Caco-2 (cell line): ENCODE results near the gene RIMS1. TPM values are rescaled to one million over a fixed set of nuclear protein-coding genes. Genes with fewer than 3 reads are reported as not detected.

Experiments
- BruUV-seq: library from RNA; stranded (reverse); fragments of 400-500 nt; replicated peaks from 2 replicates; lab custom pipeline; 2021; lab: Mats Ljungman, UMichigan
- CTCF ChIA-PET: fragments of 300-600 bp; sonication (Branson Sonifier 250); formaldehyde crosslinking; loops from one replicate; lab custom pipeline; 2022; ENCODE audit warnings: antibody characterized with exemption; lab: Charles Lee
- POLR2A ChIA-PET: fragments of 300-600 bp; sonication (Branson Sonifier 250); formaldehyde crosslinking; loops from one replicate; lab custom pipeline; 2022; ENCODE audit warnings: antibody characterized with exemption; lab: Charles Lee
- DNase-seq, 2 experiments: peaks; one replicate each; pipeline versions ENCODE4 v3.0.0 to v3.0.0-alpha.2; 2020 to 2022
- H3K27me3 ChIP-seq: replicated peaks from 2 replicates; pipeline ENCODE4 v1.6.0; 2011; ENCODE audit warnings: low read length; ENCODE audit not compliant: control insufficient read depth, insufficient read depth
- H3K36me3 ChIP-seq: 2 replicates; pipeline ENCODE4 v1.5.1; 2011; ENCODE audit warnings: low read length; ENCODE audit not compliant: control insufficient read depth, insufficient read depth
- H3K4me1 ChIP-seq: fragments of 250-450 bp; sonication (Bioruptor Pico); 2 replicates; pipeline ENCODE4 v1.5.1; 2020; ENCODE audit warnings: mild to moderate bottlenecking
- H3K4me3 ChIP-seq: 2 replicates; pipeline ENCODE4 v1.5.1; 2011; ENCODE audit warnings: low read depth, mild to moderate bottlenecking, control low read depth, low read length
- H3K9me3 ChIP-seq: fragments of 250-450 bp; sonication (Bioruptor Pico); 2 replicates; pipeline ENCODE4 v1.5.1; 2020; ENCODE audit warnings: mild to moderate bottlenecking, moderate library complexity
- H3K27ac Mint-ChIP-seq: one replicate; pipeline ENCODE4 v1.8.0; 2022; ENCODE audit warnings: mixed read lengths; ENCODE audit not compliant: unreplicated experiment
- H3K27me3 Mint-ChIP-seq: one replicate; pipeline ENCODE4 v1.8.0; 2022; ENCODE audit warnings: mixed read lengths; ENCODE audit not compliant: insufficient read depth, unreplicated experiment
- H3K36me3 Mint-ChIP-seq: one replicate; pipeline ENCODE4 v1.8.0; 2022; ENCODE audit warnings: mild to moderate bottlenecking, mixed read lengths; ENCODE audit not compliant: insufficient read depth, unreplicated experiment
- H3K4me1 Mint-ChIP-seq: one replicate; pipeline ENCODE4 v1.8.0; 2022; ENCODE audit warnings: low read depth, mixed read lengths; ENCODE audit not compliant: unreplicated experiment
- H3K4me3 Mint-ChIP-seq: one replicate; pipeline ENCODE4 v1.8.0; 2022; ENCODE audit warnings: mild to moderate bottlenecking, moderate library complexity, mixed read lengths; ENCODE audit not compliant: unreplicated experiment
- H3K9me3 Mint-ChIP-seq: one replicate; pipeline ENCODE4 v1.8.0; 2022; ENCODE audit warnings: mixed read lengths; ENCODE audit not compliant: unreplicated experiment
- CTCF ChIP-seq, 2 experiments: fragments of 200-600 bp in 1 of 2; IDR thresholded peaks; 1 replicate in 1 of 2; 2 replicates in 1 of 2; pipeline versions ENCODE4 v1.5.1 to v1.8.0; 2011 to 2022; ENCODE audit warnings: antibody characterized with exemption in 1 of 2, control low read depth in 1 of 2, inconsistent platforms in 1 of 2, low read depth in 1 of 2, low read length in 1 of 2, mild to moderate bottlenecking in 1 of 2, moderate library complexity in 1 of 2; ENCODE audit not compliant: insufficient read depth in 1 of 2, severe bottlenecking in 1 of 2, unreplicated experiment in 1 of 2
- intact Hi-C: fragments of 100-400 bp; cut with micrococcal nuclease; formaldehyde crosslinking; loops from one replicate; pipeline ENCODE4 v1.10.0; 2022; ENCODE audit not compliant: unreplicated experiment
- total RNA-seq: library from RNA; stranded (reverse); gene quantifications from 2 replicates; pipeline ENCODE4 v1.2.3, GENCODE V29; 2022

The RIMS1 gene
- total RNA-seq, 1 experiment from 2014 or later = 3.4 TPM

- H3K4me1 Mint-ChIP-seq = no peaks in the 10 kb centered on the region
- H3K27ac Mint-ChIP-seq = no peak overlapping the region
- POLR2A ChIA-PET = no interaction called here
Measured at GRCh38 chr6:72261554-72261953, 375.2 kb downstream of the RIMS1 start.

GRCh38 chr6:72262254-72262653, 375.9 kb downstream of the RIMS1 start:
- no peaks in the 10 kb centered on the region for H3K9me3 ChIP-seq
- Mint-ChIP-seq H3K4me3 (no peak overlapping the region), H3K4me1 (no peaks in the 10 kb centered on the region), H3K27me3 (no peaks in the 10 kb centered on the region), H3K9me3 (no peaks in the 10 kb centered on the region), H3K27ac (no peak overlapping the region), H3K36me3 (no peaks in the 10 kb centered on the region)
- TF ChIP-seq CTCF (IDR thresholded peaks at IDR 0.05; ENCODE audit: insufficient read depth in 1 of 2, low read depth in 1 of 2, low read length in 1 of 2, severe bottlenecking in 1 of 2, unreplicated experiment in 1 of 2) = no peak
- H3K36me3 ChIP-seq = no peaks in the 10 kb centered on the region
- no peaks in the 10 kb centered on the region for H3K4me1 ChIP-seq
- POLR2A ChIA-PET = no interaction called here
- H3K4me3 ChIP-seq = no peak overlapping the region
- no TSS peak for BruUV-seq
- intact Hi-C loops = no loop called here
- CTCF ChIA-PET = no interaction called here
- DNase-seq = no peak
- H3K27me3 ChIP-seq = no peaks in the 10 kb centered on the region

More at GRCh38 chr6:72261554-72261953, 375.2 kb downstream of the RIMS1 start:
- Histone ChIP-seq H3K36me3 (no peaks in the 10 kb centered on the region), H3K4me3 (no peak overlapping the region), H3K27me3 (no peaks in the 10 kb centered on the region), H3K4me1 (no peaks in the 10 kb centered on the region), H3K9me3 (no peaks in the 10 kb centered on the region)
- no TSS peak for BruUV-seq
- intact Hi-C loops = no loop called here
- Mint-ChIP-seq H3K36me3 (no peaks in the 10 kb centered on the region), H3K27me3 (no peaks in the 10 kb centered on the region), H3K9me3 (no peaks in the 10 kb centered on the region), H3K4me3 (no peak overlapping the region)
- CTCF ChIA-PET = no interaction called here
- DNase-seq = no peak
- no peak for TF ChIP-seq CTCF (IDR thresholded peaks at IDR 0.05; ENCODE audit: insufficient read depth in 1 of 2, low read depth in 1 of 2, low read length in 1 of 2, severe bottlenecking in 1 of 2, unreplicated experiment in 1 of 2)

GRCh38 chr6:72267470-72267869, 381.1 kb downstream of the RIMS1 start:
- Histone ChIP-seq H3K4me1 (no peaks in the 10 kb centered on the region), H3K36me3 (no peaks in the 10 kb centered on the region), H3K27me3 (no peaks in the 10 kb centered on the region), H3K9me3 (no peaks in the 10 kb centered on the region), H3K4me3 (no peak overlapping the region)
- no peak for TF ChIP-seq CTCF (IDR thresholded peaks at IDR 0.05; ENCODE audit: insufficient read depth in 1 of 2, low read depth in 1 of 2, low read length in 1 of 2, severe bottlenecking in 1 of 2, unreplicated experiment in 1 of 2)
- DNase-seq = no peak
- ChIA-PET CTCF (no interaction called here), POLR2A (no interaction called here)
- no TSS peak for BruUV-seq
- no peaks in the 10 kb centered on the region for H3K4me1 Mint-ChIP-seq
- intact Hi-C loops = no loop called here
- no peaks in the 10 kb centered on the region for H3K27me3 Mint-ChIP-seq
- no peaks in the 10 kb centered on the region for H3K9me3 Mint-ChIP-seq
- H3K27ac Mint-ChIP-seq = no peak overlapping the region
- H3K4me3 Mint-ChIP-seq = no peak overlapping the region
- no peaks in the 10 kb centered on the region for H3K36me3 Mint-ChIP-seq
